Measurements from ENCODE around the gene HNRNPK. TPM values are rescaled to one million over a fixed set of nuclear protein-coding genes. Genes with fewer than 3 reads are reported as not detected.

The HNRNPK gene
- total and polyA plus RNA-seq, 2 donors from 2014 or later: 290 to 483 TPM

DNA sequence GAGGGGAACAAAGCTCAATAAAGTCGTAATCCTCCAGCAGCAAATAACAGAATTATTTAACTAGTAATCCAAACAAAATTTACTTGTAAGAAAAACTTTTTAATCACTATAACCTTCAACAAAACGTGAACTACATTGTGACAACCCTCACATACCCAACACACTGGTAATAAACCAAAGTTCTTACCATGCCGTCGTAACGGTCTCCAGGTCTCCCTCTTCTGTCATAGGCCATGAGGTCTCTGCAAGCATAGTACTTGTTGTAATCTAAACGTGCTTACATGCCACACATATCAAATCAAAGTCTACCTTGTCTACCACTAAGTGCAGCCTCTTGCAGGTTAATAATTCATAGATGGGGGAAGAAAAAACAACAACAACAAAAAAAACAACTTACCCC is 8.5 kb downstream of the HNRNPK start:
- peaks cover 0 to 8% (median 7%) of the 10 kb centered on the region in 3 donors for H3K4me1 ChIP-seq (ENCODE audit: control insufficient read depth in 2 of 3, insufficient read depth in 2 of 3, low read depth in 1 of 3, low read length in 3 of 3)
- FAIRE-seq (no peak), DNase-seq (no peak)
- H3K27me3 ChIP-seq (ENCODE audit: control insufficient read depth, insufficient read depth, low read length): no peaks in the 10 kb centered on the region
- TF ChIP-seq, protein P1, sequence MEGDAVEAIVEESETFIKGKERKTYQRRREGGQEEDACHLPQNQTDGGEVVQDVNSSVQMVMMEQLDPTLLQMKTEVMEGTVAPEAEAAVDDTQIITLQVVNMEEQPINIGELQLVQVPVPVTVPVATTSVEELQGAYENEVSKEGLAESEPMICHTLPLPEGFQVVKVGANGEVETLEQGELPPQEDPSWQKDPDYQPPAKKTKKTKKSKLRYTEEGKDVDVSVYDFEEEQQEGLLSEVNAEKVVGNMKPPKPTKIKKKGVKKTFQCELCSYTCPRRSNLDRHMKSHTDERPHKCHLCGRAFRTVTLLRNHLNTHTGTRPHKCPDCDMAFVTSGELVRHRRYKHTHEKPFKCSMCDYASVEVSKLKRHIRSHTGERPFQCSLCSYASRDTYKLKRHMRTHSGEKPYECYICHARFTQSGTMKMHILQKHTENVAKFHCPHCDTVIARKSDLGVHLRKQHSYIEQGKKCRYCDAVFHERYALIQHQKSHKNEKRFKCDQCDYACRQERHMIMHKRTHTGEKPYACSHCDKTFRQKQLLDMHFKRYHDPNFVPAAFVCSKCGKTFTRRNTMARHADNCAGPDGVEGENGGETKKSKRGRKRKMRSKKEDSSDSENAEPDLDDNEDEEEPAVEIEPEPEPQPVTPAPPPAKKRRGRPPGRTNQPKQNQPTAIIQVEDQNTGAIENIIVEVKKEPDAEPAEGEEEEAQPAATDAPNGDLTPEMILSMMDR (IDR thresholded peaks at IDR 0.05; ENCODE audit: borderline replicate concordance, extremely low read depth, insufficient read depth): no peak
- H3K9me3 ChIP-seq (ENCODE audit: control insufficient read depth in 2 of 3, insufficient read depth in 1 of 3, low read length in 3 of 3): no peaks in the 10 kb centered on the region
- no peak overlapping the region for H3K9ac ChIP-seq (ENCODE audit: low read length in 3 of 3)
- H3K27ac ChIP-seq (ENCODE audit: low read depth in 2 of 2, low read length in 2 of 2): no peak overlapping the region
- peaks cover 39 to 82% (median 64%) of the 10 kb centered on the region in 3 donors for H3K36me3 ChIP-seq (ENCODE audit: control insufficient read depth in 2 of 3, insufficient read depth in 3 of 3, low read length in 3 of 3)
- intact Hi-C loops (cut with DNase I): no loop called here
- H3K4me3 ChIP-seq (ENCODE audit: low read length in 3 of 3): no peak overlapping the region

DNA sequence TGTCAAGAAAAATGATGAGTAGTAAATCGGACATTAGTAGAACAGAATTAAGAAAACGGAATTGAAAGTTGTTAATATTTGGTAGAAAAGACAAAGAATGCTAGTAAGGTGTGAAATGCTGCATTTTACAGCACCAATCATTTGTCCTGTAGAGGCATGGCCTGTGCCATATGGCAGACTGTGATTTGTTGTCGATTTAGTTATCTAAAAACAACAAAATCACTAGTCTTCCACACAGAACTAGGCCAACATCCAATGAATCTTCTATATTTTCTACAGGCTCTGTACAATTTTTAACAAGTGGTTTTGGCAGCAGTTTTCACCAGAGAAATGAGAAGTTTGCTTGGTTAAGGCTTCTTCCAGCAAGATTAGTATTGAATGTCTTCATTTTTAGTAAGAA is 10.4 kb downstream of the HNRNPK start:
- FAIRE-seq (no peak), DNase-seq (no peak)
- H3K27ac ChIP-seq (ENCODE audit: low read depth in 2 of 2, low read length in 2 of 2): no peak overlapping the region
- H3K4me1 ChIP-seq (ENCODE audit: control insufficient read depth in 2 of 3, insufficient read depth in 2 of 3, low read depth in 1 of 3, low read length in 3 of 3): peaks cover 0 to 6% (median 3%) of the 10 kb centered on the region in 3 donors
- no peaks in the 10 kb centered on the region for H3K9me3 ChIP-seq (ENCODE audit: control insufficient read depth in 2 of 3, insufficient read depth in 1 of 3, low read length in 3 of 3)
- no peak overlapping the region for H3K4me3 ChIP-seq (ENCODE audit: low read length in 3 of 3)
- no peak overlapping the region for H3K9ac ChIP-seq (ENCODE audit: low read length in 3 of 3)
- peaks cover 29 to 64% (median 50%) of the 10 kb centered on the region in 3 donors for H3K36me3 ChIP-seq (ENCODE audit: control insufficient read depth in 2 of 3, insufficient read depth in 3 of 3, low read length in 3 of 3)
- no peaks in the 10 kb centered on the region for H3K27me3 ChIP-seq (ENCODE audit: control insufficient read depth, insufficient read depth, low read length)
- TF ChIP-seq, protein P1 (IDR thresholded peaks at IDR 0.05; ENCODE audit: borderline replicate concordance, extremely low read depth, insufficient read depth): no peak
- intact Hi-C loops (cut with DNase I): no loop called here

DNA sequence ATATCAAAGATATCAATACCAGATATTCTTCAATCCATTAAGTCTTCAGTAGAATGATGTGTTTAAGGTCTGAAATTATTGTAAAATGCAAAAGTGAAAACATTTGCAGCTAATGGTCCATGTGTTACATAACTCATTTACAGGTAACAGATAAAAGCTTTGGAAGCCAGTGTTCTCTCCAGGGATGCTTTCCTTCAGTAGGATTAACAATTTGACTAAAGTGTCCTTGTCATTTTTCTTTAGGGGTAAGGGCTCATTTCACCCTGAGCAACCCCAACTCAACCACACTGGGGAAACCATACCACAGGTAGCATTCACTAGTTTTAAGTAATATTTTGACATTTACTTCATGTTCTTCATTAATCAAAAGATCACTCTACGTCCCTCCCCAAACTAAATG is 12.9 kb downstream of the HNRNPK start:
- Histone ChIP-seq H3K4me1 (ENCODE audit: control insufficient read depth in 2 of 3, insufficient read depth in 2 of 3, low read depth in 1 of 3, low read length in 3 of 3) (peaks cover 0 to 1% (median 0%) of the 10 kb centered on the region in 3 donors), H3K9ac (ENCODE audit: low read length in 3 of 3) (no peak overlapping the region), H3K27ac (ENCODE audit: low read depth in 2 of 2, low read length in 2 of 2) (no peak overlapping the region), H3K27me3 (ENCODE audit: control insufficient read depth, insufficient read depth, low read length) (no peaks in the 10 kb centered on the region), H3K9me3 (ENCODE audit: control insufficient read depth in 2 of 3, insufficient read depth in 1 of 3, low read length in 3 of 3) (no peaks in the 10 kb centered on the region), H3K4me3 (ENCODE audit: low read length in 3 of 3) (no peak overlapping the region), H3K36me3 (ENCODE audit: control insufficient read depth in 2 of 3, insufficient read depth in 3 of 3, low read length in 3 of 3) (peaks cover 8 to 42% (median 29%) of the 10 kb centered on the region in 3 donors)
- FAIRE-seq (no peak), DNase-seq (no peak)
- intact Hi-C loops (cut with DNase I): no loop called here
- TF ChIP-seq, protein P1 (IDR thresholded peaks at IDR 0.05; ENCODE audit: borderline replicate concordance, extremely low read depth, insufficient read depth): no peak

DNA sequence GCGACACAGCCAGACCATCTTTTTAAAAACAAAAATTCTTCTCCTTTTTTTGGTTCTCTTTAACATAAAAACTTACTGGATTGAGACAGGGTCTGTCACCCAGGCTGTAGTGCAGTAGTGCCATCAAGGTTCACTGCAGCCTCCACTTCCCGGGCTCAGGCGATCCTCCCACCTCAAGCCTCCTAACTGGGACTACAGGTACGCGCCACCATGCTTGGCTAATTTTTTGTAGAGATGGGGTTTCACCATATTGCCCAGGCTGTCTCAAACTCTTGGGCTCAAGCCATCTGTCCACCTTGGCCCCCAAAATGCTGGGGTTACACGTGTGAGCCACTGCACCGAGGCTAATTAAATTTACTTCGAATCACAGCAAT is 13.8 kb downstream of the HNRNPK start:
- no peaks in the 10 kb centered on the region for H3K9me3 ChIP-seq (ENCODE audit: control insufficient read depth in 2 of 3, insufficient read depth in 1 of 3, low read length in 3 of 3)
- H3K36me3 ChIP-seq (ENCODE audit: control insufficient read depth in 2 of 3, insufficient read depth in 3 of 3, low read length in 3 of 3): peaks cover 5 to 33% (median 22%) of the 10 kb centered on the region in 3 donors
- no peaks in the 10 kb centered on the region for H3K27me3 ChIP-seq (ENCODE audit: control insufficient read depth, insufficient read depth, low read length)
- intact Hi-C loops (cut with DNase I): no loop called here
- DNase-seq (no peak), FAIRE-seq (no peak)
- no peak overlapping the region for H3K4me3 ChIP-seq (ENCODE audit: low read length in 3 of 3)
- no peak overlapping the region for H3K9ac ChIP-seq (ENCODE audit: low read length in 3 of 3)
- H3K4me1 ChIP-seq (ENCODE audit: control insufficient read depth in 2 of 3, insufficient read depth in 2 of 3, low read depth in 1 of 3, low read length in 3 of 3): peaks cover 0 to 4% (median 0%) of the 10 kb centered on the region in 3 donors
- H3K27ac ChIP-seq (ENCODE audit: low read depth in 2 of 2, low read length in 2 of 2): no peak overlapping the region
- TF ChIP-seq, protein P1 (IDR thresholded peaks at IDR 0.05; ENCODE audit: borderline replicate concordance, extremely low read depth, insufficient read depth): no peak

Data from kidney (tissue), 14 donors.